Measurements from ENCODE around the gene MIF4GD. TPM values are rescaled to one million over a fixed set of nuclear protein-coding genes. Genes with fewer than 3 reads are reported as not detected.

The MIF4GD gene
- total RNA-seq, 1 experiment from 2014 or later, result 20.8 TPM

DNA sequence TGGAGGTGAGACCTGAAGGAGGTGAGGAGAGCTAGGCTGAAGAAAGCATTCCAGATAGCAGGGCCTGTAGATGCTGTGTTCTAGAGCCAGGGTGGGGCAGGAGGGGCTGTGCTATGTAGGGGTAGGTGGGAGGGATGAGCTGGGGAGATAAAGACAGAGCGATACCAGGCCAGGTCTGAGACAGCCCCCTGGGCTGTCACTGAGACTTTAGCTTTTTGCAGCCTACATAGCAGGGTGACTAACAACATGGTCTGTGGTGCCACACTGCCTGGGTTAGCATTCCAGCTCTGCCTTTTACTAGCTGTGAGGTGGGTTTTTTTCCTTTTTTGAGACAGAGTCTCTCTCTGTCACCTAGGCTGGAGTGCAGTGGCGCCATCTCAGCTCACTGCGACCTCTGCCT lies 51.2 kb downstream of the MIF4GD start:
- in situ Hi-C loops (cut with HindIII; ENCODE audit: low pct_unique_long_range_greater_than_20kb, low sequenced_read_pairs), result no loop called here
- DNase-seq (ENCODE audit: low read depth, low spot score), result no peak

DNA sequence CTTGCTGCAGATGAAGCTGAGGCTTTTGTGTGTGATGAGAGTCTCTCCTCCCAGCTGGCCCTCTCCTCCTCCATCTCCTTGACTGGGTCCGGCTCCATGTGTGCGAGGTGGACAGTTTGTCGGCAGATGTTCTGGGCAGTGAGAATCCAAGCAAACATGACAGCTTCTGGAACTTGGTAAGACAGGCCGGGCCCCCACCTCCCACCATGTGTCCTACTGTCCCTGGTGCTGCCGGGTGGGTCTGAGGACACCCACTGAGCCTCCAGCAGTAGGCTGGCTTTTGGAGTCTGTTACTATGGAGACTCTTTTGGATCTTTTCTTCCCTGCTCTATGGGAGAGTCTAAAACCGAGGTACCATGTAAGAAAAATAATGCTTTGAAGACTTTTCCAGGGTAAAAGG lies 52.9 kb downstream of the MIF4GD start:
- in situ Hi-C loops (cut with HindIII; ENCODE audit: low pct_unique_long_range_greater_than_20kb, low sequenced_read_pairs), result no loop called here
- no peak for DNase-seq (ENCODE audit: low read depth, low spot score)

Other genes with a start within 250 kb of the MIF4GD start
- 557 and 623 TPM in 2 replicates for gene ATP5PD, start 224.3 kb downstream of the MIF4GD start, total RNA-seq (2014; rRNA removed; shearing (Covaris generic))
- 23.3 and 26.6 TPM in 2 replicates for gene KCTD2, start 224.0 kb downstream of the MIF4GD start, total RNA-seq (2014; rRNA removed; shearing (Covaris generic))
- gene SLC16A5, start 183.3 kb downstream of the MIF4GD start, total RNA-seq (2014; rRNA removed; shearing (Covaris generic)), result 0.19 TPM in 1 of 2 replicates, not detected in the other
- 4.9 and 5.4 TPM in 2 replicates for gene ARMC7, start 161.3 kb downstream of the MIF4GD start, total RNA-seq (2014; rRNA removed; shearing (Covaris generic))
- gene NT5C, start 139.5 kb downstream of the MIF4GD start, total RNA-seq (2014; rRNA removed; shearing (Covaris generic)), result 44.5 and 46.7 TPM in 2 replicates
- gene JPT1, start 116.7 kb downstream of the MIF4GD start, total RNA-seq (2014; rRNA removed; shearing (Covaris generic)), result 148 and 158 TPM in 2 replicates
- gene SUMO2, start 88.3 kb downstream of the MIF4GD start, total RNA-seq (2014; rRNA removed; shearing (Covaris generic)), result 206 and 213 TPM in 2 replicates
- gene NUP85, start 65.6 kb downstream of the MIF4GD start, total RNA-seq (2014; rRNA removed; shearing (Covaris generic)), result 46.0 and 49.4 TPM in 2 replicates
- 15.7 and 17.4 TPM in 2 replicates for gene GGA3, start 9.6 kb downstream of the MIF4GD start, total RNA-seq (2014; rRNA removed; shearing (Covaris generic))
- gene MRPS7, start 9.4 kb downstream of the MIF4GD start, total RNA-seq (2014; rRNA removed; shearing (Covaris generic)), result 184 and 188 TPM in 2 replicates
- 18.1 and 21.0 TPM in 2 replicates for gene SLC25A19, start 18.2 kb upstream of the MIF4GD start, total RNA-seq (2014; rRNA removed; shearing (Covaris generic))
- 146 and 154 TPM in 2 replicates for gene GRB2, start 134.4 kb upstream of the MIF4GD start, total RNA-seq (2014; rRNA removed; shearing (Covaris generic))
- 37.3 and 51.7 TPM in 2 replicates for gene TMEM94, start 185.4 kb upstream of the MIF4GD start, total RNA-seq (2014; rRNA removed; shearing (Covaris generic))
- gene CASKIN2, start 244.3 kb upstream of the MIF4GD start, total RNA-seq (2014; rRNA removed; shearing (Covaris generic)), result 3.5 and 5.8 TPM in 2 replicates
- 25.8 and 26.2 TPM in 2 replicates for gene TSEN54, start 245.3 kb upstream of the MIF4GD start, total RNA-seq (2014; rRNA removed; shearing (Covaris generic))